HG02763 (cell line): Measurements from ENCODE around the gene PNKD.
A peak's percentile ranks its signal among the peaks of the same experiment; 100 is the strongest.

Source experiments
- ATAC-seq: cut with Tn5 transposase; IDR thresholded peaks from one replicate; pipeline ENCODE4 v1.9.1; 2021; ENCODE audit warnings: mild to moderate bottlenecking, moderate library complexity; ENCODE audit not compliant: unreplicated experiment

The PNKD gene

GRCh38 chr2:218256612-218257350 lies 13.5 kb upstream of the PNKD start:
- no peak for ATAC-seq

GRCh38 chr2:218257390-218257981 lies 12.8 kb upstream of the PNKD start:
- peak; percentile 63 for ATAC-seq

GRCh38 chr2:218259099-218259961 lies 11.0 kb upstream of the PNKD start:
- no peak for ATAC-seq

- ATAC-seq = no peak
Measured at GRCh38 chr2:218260166-218260565, 10.2 kb upstream of the PNKD start.

GRCh38 chr2:218260742-218261422 lies 9.4 kb upstream of the PNKD start, which contains the start of gene GPBAR1:
Gene GPBAR1, plus strand, starts transcription at chr2:218261015. Its CDS starts 1,710 bp downstream, at chr2:218262725.
- ATAC-seq = no peak

- no peak for ATAC-seq
Measured at GRCh38 chr2:218261423-218262236, 8.7 kb upstream of the PNKD start.

- ATAC-seq = no peak
Measured at GRCh38 chr2:218262237-218262600, 8.1 kb upstream of the PNKD start.

GRCh38 chr2:218262631-218263586 lies 7.4 kb upstream of the PNKD start:
- ATAC-seq = no peak

GRCh38 chr2:218263817-218264641 lies 6.3 kb upstream of the PNKD start:
- ATAC-seq = no peak

- ATAC-seq = no peak
Measured at GRCh38 chr2:218264773-218265561, 5.4 kb upstream of the PNKD start.

GRCh38 chr2:218265626-218266025 lies 4.7 kb upstream of the PNKD start:
- no peak for ATAC-seq

- no peak for ATAC-seq
Measured at GRCh38 chr2:218266316-218266979, 3.9 kb upstream of the PNKD start.

GRCh38 chr2:218267259-218267658 lies 3.1 kb upstream of the PNKD start:
- no peak for ATAC-seq

- no peak for ATAC-seq
Measured at GRCh38 chr2:218270721-218271486, 585 bp downstream of the PNKD start.

- no peak for ATAC-seq
Measured at GRCh38 chr2:218271487-218271797, 1.1 kb downstream of the PNKD start.

GRCh38 chr2:218271865-218272530 lies 1.7 kb downstream of the PNKD start:
- ATAC-seq = no peak
